Suprapubic skin (tissue), 4 donors: Measurements from ENCODE around the gene SLC22A23. TPM values are rescaled to one million over a fixed set of nuclear protein-coding genes. Genes with fewer than 3 reads are reported as not detected.
A peak's percentile ranks its signal among the peaks of the same experiment; 100 is the strongest.

ENCODE experiments used
- DNase-seq, 2 donors: peaks; one replicate each; pipeline ENCODE4 v3.0.0-alpha.2; 2019; ENCODE audit warnings: low spot score in 2 of 2
- H3K27ac ChIP-seq: fragments of 200-600 bp; sonication (generic); one replicate; pipeline ENCODE4 v1.5.1; 2019
- H3K27me3 ChIP-seq: fragments of 200-600 bp; sonication (generic); one replicate; pipeline ENCODE4 v1.5.1; 2019
- H3K36me3 ChIP-seq: fragments of 200-600 bp; sonication (generic); one replicate; pipeline ENCODE4 v1.5.1; 2019
- H3K4me1 ChIP-seq: fragments of 200-600 bp; sonication (generic); one replicate; pipeline ENCODE4 v1.5.1; 2019
- H3K4me3 ChIP-seq: fragments of 200-600 bp; sonication (generic); one replicate; pipeline ENCODE4 v1.5.1; 2019; ENCODE audit warnings: mild to moderate bottlenecking
- H3K9me3 ChIP-seq: fragments of 200-600 bp; sonication (generic); one replicate; pipeline ENCODE4 v1.5.1; 2019
- CTCF ChIP-seq, 2 donors: fragments of 200-600 bp in 1 of 2; fragments of 450-650 bp in 1 of 2; sonication (generic) in 1 of 2; IDR thresholded peaks; one replicate each; pipeline ENCODE4 v1.5.1; 2016 to 2019; ENCODE audit warnings: antibody characterized with exemption in 2 of 2, mild to moderate bottlenecking in 1 of 2, moderate library complexity in 1 of 2
- EP300 ChIP-seq: sonication (generic); formaldehyde crosslinking; IDR thresholded peaks from one replicate; pipeline ENCODE4 v1.6.1; 2017; ENCODE audit warnings: antibody characterized with exemption
- POLR2A ChIP-seq, 2 donors: fragments of 450-650 bp; IDR thresholded peaks; one replicate each; pipeline ENCODE4 v1.6.1; 2017; ENCODE audit warnings: antibody characterized with exemption in 2 of 2, mild to moderate bottlenecking in 2 of 2, moderate library complexity in 2 of 2
- POLR2AphosphoS5 ChIP-seq, 3 donors: sonication (generic); formaldehyde crosslinking; IDR thresholded peaks; one replicate each; pipeline ENCODE4 v1.6.1; 2017; ENCODE audit warnings: antibody characterized with exemption in 3 of 3
- WGBS: methylation state at CpG from one replicate; pipeline ENCODE4 v1.1.5; 2018; 5-methylcytosine and 5-hydroxymethylcytosine counted together
- total RNA-seq, 4 donors: library from RNA; depleted of rRNA; stranded (reverse); fragments of >200 nt; gene quantifications; one replicate each; pipeline ENCODE4 v1.1.0, GENCODE V29; 2016

SLC22A23 gene
- total RNA-seq, 4 donors from 2014 or later, result 38.2 to 59.8 (median 48.1) TPM

GRCh38 chr6:3226481-3227362 is 230.1 kb downstream of the SLC22A23 start:
- no peak for TF ChIP-seq POLR2AphosphoS5 (IDR thresholded peaks at IDR 0.05)
- no peak for TF ChIP-seq EP300
- TF ChIP-seq CTCF (IDR thresholded peaks at IDR 0.05), result no peak
- TF ChIP-seq POLR2A (IDR thresholded peaks at IDR 0.05), result no peak
- WGBS, result 50% methylated on average over 2 of the region's 54 CpGs
- peaks cover 50% of the 10 kb centered on the region for H3K4me1 ChIP-seq

GRCh38 chr6:3226042-3226441 is 230.8 kb downstream of the SLC22A23 start:
- Histone ChIP-seq H3K9me3 (no peaks in the 10 kb centered on the region), H3K4me3 (no peak overlapping the region), H3K27me3 (peaks cover 47% of the 10 kb centered on the region), H3K36me3 (no peaks in the 10 kb centered on the region), H3K27ac (no peak overlapping the region), H3K4me1 (peaks cover 46% of the 10 kb centered on the region)
- TF ChIP-seq POLR2A (IDR thresholded peaks at IDR 0.05) (no peak), EP300 (no peak), CTCF (IDR thresholded peaks at IDR 0.05) (no peak), POLR2AphosphoS5 (IDR thresholded peaks at IDR 0.05) (no peak)
- no peak for DNase-seq
- WGBS, result 88% methylated on average over 10 of the region's 10 CpGs

More at GRCh38 chr6:3226481-3227362, 230.1 kb downstream of the SLC22A23 start:
- peaks cover 52% of the 10 kb centered on the region for H3K27me3 ChIP-seq
- peak overlapping the region; percentile 48 for H3K4me3 ChIP-seq
- H3K9me3 ChIP-seq, result no peaks in the 10 kb centered on the region
- DNase-seq, result no peak
- H3K36me3 ChIP-seq, result no peaks in the 10 kb centered on the region
- H3K27ac ChIP-seq, result no peak overlapping the region

- no peak for TF ChIP-seq EP300
- TF ChIP-seq POLR2A (IDR thresholded peaks at IDR 0.05), result no peak
- TF ChIP-seq CTCF (IDR thresholded peaks at IDR 0.05), result no peak
- no peak for TF ChIP-seq POLR2AphosphoS5 (IDR thresholded peaks at IDR 0.05)
- peaks cover 15% of the 10 kb centered on the region for H3K27me3 ChIP-seq
- DNase-seq, result no peak
- H3K36me3 ChIP-seq, result no peaks in the 10 kb centered on the region
- H3K4me1 ChIP-seq, result peaks cover 11% of the 10 kb centered on the region
- no peak overlapping the region for H3K4me3 ChIP-seq
- WGBS, result 60% methylated on average over 1 of the region's 4 CpGs
- no peaks in the 10 kb centered on the region for H3K9me3 ChIP-seq
- no peak overlapping the region for H3K27ac ChIP-seq
Measured at GRCh38 chr6:3222506-3223038, 234.3 kb downstream of the SLC22A23 start.

DNA sequence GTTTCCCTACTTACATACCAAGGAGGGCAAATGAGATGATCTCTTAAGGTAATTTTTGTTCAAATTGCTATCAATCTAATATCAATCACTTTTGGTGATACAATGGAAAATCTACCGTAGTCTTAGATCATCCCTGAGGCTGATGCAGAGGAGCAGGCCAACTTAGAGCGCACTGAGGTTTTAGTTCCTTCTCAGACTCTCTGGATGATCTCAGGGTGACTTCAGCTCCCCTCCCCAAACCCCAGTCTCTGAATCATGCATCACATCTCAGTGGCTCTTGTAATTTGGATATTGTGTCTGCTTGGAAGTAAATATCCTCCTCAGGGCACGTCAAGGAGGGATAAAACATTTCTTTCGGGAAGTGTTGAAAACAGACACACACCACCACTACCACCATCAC is 235.3 kb downstream of the SLC22A23 start:
- Histone ChIP-seq H3K36me3 (no peaks in the 10 kb centered on the region), H3K4me1 (peaks cover 1% of the 10 kb centered on the region), H3K9me3 (no peaks in the 10 kb centered on the region), H3K27ac (no peak overlapping the region), H3K4me3 (no peak overlapping the region), H3K27me3 (peaks cover 5% of the 10 kb centered on the region)
- no peak for TF ChIP-seq EP300
- no peak for TF ChIP-seq POLR2A (IDR thresholded peaks at IDR 0.05)
- TF ChIP-seq POLR2AphosphoS5 (IDR thresholded peaks at IDR 0.05), result no peak
- TF ChIP-seq CTCF (IDR thresholded peaks at IDR 0.05), result no peak
- 85% methylated on average over 4 of the region's 4 CpGs for WGBS
- DNase-seq, result no peak

- TF ChIP-seq POLR2AphosphoS5 (IDR thresholded peaks at IDR 0.05), result no peak
- no peak for TF ChIP-seq POLR2A (IDR thresholded peaks at IDR 0.05)
- TF ChIP-seq CTCF (IDR thresholded peaks at IDR 0.05), result no peak
- TF ChIP-seq EP300, result no peak
- no peaks in the 10 kb centered on the region for H3K9me3 ChIP-seq
- no peak for DNase-seq
- H3K27me3 ChIP-seq, result no peaks in the 10 kb centered on the region
- no peaks in the 10 kb centered on the region for H3K4me1 ChIP-seq
- no peaks in the 10 kb centered on the region for H3K36me3 ChIP-seq
- H3K4me3 ChIP-seq, result no peak overlapping the region
- 80% methylated on average over 2 of the region's 2 CpGs for WGBS
- H3K27ac ChIP-seq, result no peak overlapping the region
Measured at GRCh38 chr6:3220366-3220765, 236.5 kb downstream of the SLC22A23 start.
